ENCODE measurements around the gene GALNS. TPM values are rescaled to one million over a fixed set of nuclear protein-coding genes. Genes with fewer than 3 reads are reported as not detected.

GALNS gene
- total and polyA plus RNA-seq, 2 donors (not counting 1 experiment from before 2014, with no cell fraction given): 10.6 to 29.6 TPM

GRCh38 chr16:88822281-88823040 lies 34.3 kb downstream of the GALNS start:
- H3K4me2 ChIP-seq (ENCODE audit: extremely low read depth, insufficient read depth, low read length): no peak overlapping the region
- TF ChIP-seq EZH2 (IDR thresholded peaks at IDR 0.05; ENCODE audit: low read length, missing control alignments): no peak
- TF ChIP-seq, protein P1, sequence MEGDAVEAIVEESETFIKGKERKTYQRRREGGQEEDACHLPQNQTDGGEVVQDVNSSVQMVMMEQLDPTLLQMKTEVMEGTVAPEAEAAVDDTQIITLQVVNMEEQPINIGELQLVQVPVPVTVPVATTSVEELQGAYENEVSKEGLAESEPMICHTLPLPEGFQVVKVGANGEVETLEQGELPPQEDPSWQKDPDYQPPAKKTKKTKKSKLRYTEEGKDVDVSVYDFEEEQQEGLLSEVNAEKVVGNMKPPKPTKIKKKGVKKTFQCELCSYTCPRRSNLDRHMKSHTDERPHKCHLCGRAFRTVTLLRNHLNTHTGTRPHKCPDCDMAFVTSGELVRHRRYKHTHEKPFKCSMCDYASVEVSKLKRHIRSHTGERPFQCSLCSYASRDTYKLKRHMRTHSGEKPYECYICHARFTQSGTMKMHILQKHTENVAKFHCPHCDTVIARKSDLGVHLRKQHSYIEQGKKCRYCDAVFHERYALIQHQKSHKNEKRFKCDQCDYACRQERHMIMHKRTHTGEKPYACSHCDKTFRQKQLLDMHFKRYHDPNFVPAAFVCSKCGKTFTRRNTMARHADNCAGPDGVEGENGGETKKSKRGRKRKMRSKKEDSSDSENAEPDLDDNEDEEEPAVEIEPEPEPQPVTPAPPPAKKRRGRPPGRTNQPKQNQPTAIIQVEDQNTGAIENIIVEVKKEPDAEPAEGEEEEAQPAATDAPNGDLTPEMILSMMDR (conservative IDR thresholded peaks at IDR 0.05 in 1 of 2, IDR thresholded peaks at IDR 0.05 in 1 of 2; ENCODE audit: low read depth in 1 of 2, low read length in 2 of 2): no peak
- H3K9me3 ChIP-seq (ENCODE audit: control insufficient read depth, insufficient read depth, low read depth, low read length): no peaks in the 10 kb centered on the region
- no peak overlapping the region for H3K27ac ChIP-seq (ENCODE audit: insufficient read depth, low read length)
- H3K27me3 ChIP-seq (ENCODE audit: control insufficient read depth, insufficient read depth, low read length): no peaks in the 10 kb centered on the region
- H3K4me3 ChIP-seq (replicated peaks in 1 of 4; ENCODE audit: control extremely low read depth in 1 of 4, insufficient read depth in 1 of 4, low read depth in 3 of 4, low read length in 4 of 4): no peak overlapping the region
- no peak overlapping the region for H3K9ac ChIP-seq (ENCODE audit: insufficient read depth, low read length)
- H4K20me1 ChIP-seq (ENCODE audit: control insufficient read depth, extremely low read depth, insufficient read depth, low read length): no peaks in the 10 kb centered on the region
- no peak overlapping the region for H2AFZ ChIP-seq (ENCODE audit: low read length)
- H3K79me2 ChIP-seq (ENCODE audit: control insufficient read depth, insufficient read depth, low read length): no peaks in the 10 kb centered on the region
- peaks cover 8% of the 10 kb centered on the region for H3K36me3 ChIP-seq (ENCODE audit: control insufficient read depth, insufficient read depth, low read length)
- no peak for DNase-seq (ENCODE audit: low read depth in 2 of 2)
- peaks cover 8% of the 10 kb centered on the region for H3K4me1 ChIP-seq (ENCODE audit: control insufficient read depth, extremely low read depth, insufficient read depth, low read length)

- Histone ChIP-seq H3K4me1 (ENCODE audit: control insufficient read depth, extremely low read depth, insufficient read depth, low read length) (peaks cover 8% of the 10 kb centered on the region), H3K27ac (ENCODE audit: insufficient read depth, low read length) (no peak overlapping the region), H3K79me2 (ENCODE audit: control insufficient read depth, insufficient read depth, low read length) (no peaks in the 10 kb centered on the region), H4K20me1 (ENCODE audit: control insufficient read depth, extremely low read depth, insufficient read depth, low read length) (no peaks in the 10 kb centered on the region), H3K27me3 (ENCODE audit: control insufficient read depth, insufficient read depth, low read length) (no peaks in the 10 kb centered on the region), H3K9me3 (ENCODE audit: control insufficient read depth, insufficient read depth, low read depth, low read length) (no peaks in the 10 kb centered on the region), H2AFZ (ENCODE audit: low read length) (no peak overlapping the region), H3K4me2 (ENCODE audit: extremely low read depth, insufficient read depth, low read length) (no peak overlapping the region), H3K4me3 (replicated peaks in 1 of 4; ENCODE audit: control extremely low read depth in 1 of 4, insufficient read depth in 1 of 4, low read depth in 3 of 4, low read length in 4 of 4) (no peak overlapping the region), H3K36me3 (ENCODE audit: control insufficient read depth, insufficient read depth, low read length) (peaks cover 8% of the 10 kb centered on the region), H3K9ac (ENCODE audit: insufficient read depth, low read length) (no peak overlapping the region)
- DNase-seq (ENCODE audit: low read depth in 2 of 2): no peak
- no peak for TF ChIP-seq EZH2 (IDR thresholded peaks at IDR 0.05; ENCODE audit: low read length, missing control alignments)
- TF ChIP-seq, protein P1 (conservative IDR thresholded peaks at IDR 0.05 in 1 of 2, IDR thresholded peaks at IDR 0.05 in 1 of 2; ENCODE audit: low read depth in 1 of 2, low read length in 2 of 2): no peak
These were observed 35.4 kb downstream of the GALNS start for GRCh38 chr16:88821168-88821850.

DNA sequence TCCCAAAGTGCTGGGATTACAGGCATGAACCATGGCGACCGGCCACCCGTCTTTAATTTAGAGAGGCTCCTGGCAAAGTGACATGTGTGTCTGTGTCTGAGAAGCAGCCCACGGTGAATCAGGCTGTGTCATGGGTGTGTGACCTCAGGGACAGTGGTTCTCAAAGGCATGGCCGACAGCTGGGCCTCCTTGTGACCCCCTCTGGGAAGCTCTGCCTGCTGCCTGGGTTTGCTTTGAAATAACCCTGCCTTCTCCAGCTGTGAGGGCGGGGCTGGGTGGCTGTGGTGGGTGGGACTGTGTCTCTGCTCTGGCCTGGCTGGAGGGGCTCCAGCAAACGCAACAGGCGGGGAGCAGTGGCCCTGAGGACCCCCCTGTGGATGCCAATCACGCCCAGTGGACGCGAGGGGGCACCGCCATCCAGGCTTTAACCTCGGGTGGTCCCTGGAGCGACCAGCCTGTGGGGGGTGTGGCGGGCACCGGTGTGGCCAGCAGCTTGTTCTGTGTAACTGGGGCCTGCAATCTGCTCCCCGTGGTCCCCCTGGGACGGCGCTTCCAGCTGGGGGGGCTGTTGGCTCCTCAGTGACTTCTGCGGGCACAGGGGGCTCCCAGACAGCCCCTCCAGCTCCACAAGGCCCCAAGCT lies 36.2 kb downstream of the GALNS start:
- no peak overlapping the region for H3K9ac ChIP-seq (ENCODE audit: insufficient read depth, low read length)
- H3K36me3 ChIP-seq (ENCODE audit: control insufficient read depth, insufficient read depth, low read length): peaks cover 8% of the 10 kb centered on the region
- no peak overlapping the region for H3K27ac ChIP-seq (ENCODE audit: insufficient read depth, low read length)
- no peak overlapping the region for H2AFZ ChIP-seq (ENCODE audit: low read length)
- H3K79me2 ChIP-seq (ENCODE audit: control insufficient read depth, insufficient read depth, low read length): no peaks in the 10 kb centered on the region
- H4K20me1 ChIP-seq (ENCODE audit: control insufficient read depth, extremely low read depth, insufficient read depth, low read length): no peaks in the 10 kb centered on the region
- TF ChIP-seq, protein P1 (conservative IDR thresholded peaks at IDR 0.05 in 1 of 2, IDR thresholded peaks at IDR 0.05 in 1 of 2; ENCODE audit: low read depth in 1 of 2, low read length in 2 of 2): no peak
- TF ChIP-seq EZH2 (IDR thresholded peaks at IDR 0.05; ENCODE audit: low read length, missing control alignments): no peak
- H3K4me2 ChIP-seq (ENCODE audit: extremely low read depth, insufficient read depth, low read length): no peak overlapping the region
- DNase-seq (ENCODE audit: low read depth in 2 of 2): no peak
- peaks cover 8% of the 10 kb centered on the region for H3K4me1 ChIP-seq (ENCODE audit: control insufficient read depth, extremely low read depth, insufficient read depth, low read length)
- H3K9me3 ChIP-seq (ENCODE audit: control insufficient read depth, insufficient read depth, low read depth, low read length): no peaks in the 10 kb centered on the region
- no peak overlapping the region for H3K4me3 ChIP-seq (replicated peaks in 1 of 4; ENCODE audit: control extremely low read depth in 1 of 4, insufficient read depth in 1 of 4, low read depth in 3 of 4, low read length in 4 of 4)
- H3K27me3 ChIP-seq (ENCODE audit: control insufficient read depth, insufficient read depth, low read length): no peaks in the 10 kb centered on the region
